ENCODE measurements around the gene TMEM236. TPM values are rescaled to one million over a fixed set of nuclear protein-coding genes. Genes with fewer than 3 reads are reported as not detected.

The TMEM236 gene
- total RNA-seq, 1 experiment from 2014 or later: 0.07 TPM

DNA sequence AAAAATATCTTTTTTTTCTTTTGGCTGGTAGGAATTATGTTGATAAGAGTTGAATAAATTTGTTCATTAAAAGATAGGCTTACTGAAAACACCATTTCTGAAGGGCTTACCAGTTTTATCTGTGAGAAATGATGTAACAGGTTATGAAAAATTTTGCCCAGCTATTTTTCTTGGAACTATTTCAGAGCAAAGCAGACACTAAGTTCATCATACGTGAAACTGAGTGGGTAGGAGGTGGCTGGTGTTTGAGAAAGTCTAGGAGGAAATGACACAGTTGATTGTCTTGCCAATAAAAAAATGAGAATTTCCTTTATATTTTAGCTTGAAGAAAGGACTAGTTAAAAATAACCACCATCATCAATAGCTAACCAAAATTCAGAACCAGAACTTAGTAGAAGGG is 51.0 kb downstream of the TMEM236 start:
- no peaks in the 10 kb centered on the region for H3K36me3 ChIP-seq (ENCODE audit: control insufficient read depth in 1 of 2, insufficient read depth in 2 of 2, low read length in 2 of 2)
- H2AFZ ChIP-seq (ENCODE audit: low read depth, low read length, poor library complexity, severe bottlenecking): no peak overlapping the region
- H3K4me3 ChIP-seq (replicated peaks in 1 of 2; ENCODE audit: low read depth in 1 of 2, low read length in 2 of 2): no peak overlapping the region
- CTCF ChIA-PET: no interaction called here
- intact Hi-C loops (cut with micrococcal nuclease): no loop called here
- TF ChIP-seq SIN3A (IDR thresholded peaks at IDR 0.05; ENCODE audit: low read depth) (no peak), EZH2phosphoT487 (IDR thresholded peaks at IDR 0.05; ENCODE audit: borderline replicate concordance) (no peak), ZFX (IDR thresholded peaks at IDR 0.05) (no peak), ZNF274 (IDR thresholded peaks at IDR 0.05; ENCODE audit: low read depth, low read length) (no peak), YY1 (IDR thresholded peaks at IDR 0.05; ENCODE audit: extremely low read depth, insufficient replicate concordance, low read depth, low read length) (no peak), FOSL1 (IDR thresholded peaks at IDR 0.05; ENCODE audit: low read depth) (no peak), SP1 (IDR thresholded peaks at IDR 0.05; ENCODE audit: low read depth) (no peak), ELF1 (IDR thresholded peaks at IDR 0.05; ENCODE audit: borderline replicate concordance, low read depth) (no peak), CEBPB (IDR thresholded peaks at IDR 0.05; ENCODE audit: low read depth) (no peak), EGR1 (IDR thresholded peaks at IDR 0.05; ENCODE audit: low read depth) (no peak), JUND (IDR thresholded peaks at IDR 0.05) (no peak), POLR2A (IDR thresholded peaks at IDR 0.05; ENCODE audit: borderline replicate concordance, extremely low read depth, insufficient read depth, insufficient read length) (no peak), TCF7L2 (IDR thresholded peaks at IDR 0.05; ENCODE audit: borderline replicate concordance, extremely low read depth, insufficient read depth, insufficient read length) (no peak), EZH2 (IDR thresholded peaks at IDR 0.05) (no peak), POLR2AphosphoS5 (IDR thresholded peaks at IDR 0.05; ENCODE audit: low read depth, low read length) (no peak)
- TF ChIP-seq, protein P1, sequence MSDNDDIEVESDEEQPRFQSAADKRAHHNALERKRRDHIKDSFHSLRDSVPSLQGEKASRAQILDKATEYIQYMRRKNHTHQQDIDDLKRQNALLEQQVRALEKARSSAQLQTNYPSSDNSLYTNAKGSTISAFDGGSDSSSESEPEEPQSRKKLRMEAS (IDR thresholded peaks at IDR 0.05): no peak
- TF ChIP-seq, protein P2, sequence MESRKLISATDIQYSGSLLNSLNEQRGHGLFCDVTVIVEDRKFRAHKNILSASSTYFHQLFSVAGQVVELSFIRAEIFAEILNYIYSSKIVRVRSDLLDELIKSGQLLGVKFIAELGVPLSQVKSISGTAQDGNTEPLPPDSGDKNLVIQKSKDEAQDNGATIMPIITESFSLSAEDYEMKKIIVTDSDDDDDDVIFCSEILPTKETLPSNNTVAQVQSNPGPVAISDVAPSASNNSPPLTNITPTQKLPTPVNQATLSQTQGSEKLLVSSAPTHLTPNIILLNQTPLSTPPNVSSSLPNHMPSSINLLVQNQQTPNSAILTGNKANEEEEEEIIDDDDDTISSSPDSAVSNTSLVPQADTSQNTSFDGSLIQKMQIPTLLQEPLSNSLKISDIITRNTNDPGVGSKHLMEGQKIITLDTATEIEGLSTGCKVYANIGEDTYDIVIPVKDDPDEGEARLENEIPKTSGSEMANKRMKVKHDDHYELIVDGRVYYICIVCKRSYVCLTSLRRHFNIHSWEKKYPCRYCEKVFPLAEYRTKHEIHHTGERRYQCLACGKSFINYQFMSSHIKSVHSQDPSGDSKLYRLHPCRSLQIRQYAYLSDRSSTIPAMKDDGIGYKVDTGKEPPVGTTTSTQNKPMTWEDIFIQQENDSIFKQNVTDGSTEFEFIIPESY (IDR thresholded peaks at IDR 0.05; ENCODE audit: extremely low read depth, insufficient replicate concordance, low read length): no peak
- TF ChIP-seq, protein P3, sequence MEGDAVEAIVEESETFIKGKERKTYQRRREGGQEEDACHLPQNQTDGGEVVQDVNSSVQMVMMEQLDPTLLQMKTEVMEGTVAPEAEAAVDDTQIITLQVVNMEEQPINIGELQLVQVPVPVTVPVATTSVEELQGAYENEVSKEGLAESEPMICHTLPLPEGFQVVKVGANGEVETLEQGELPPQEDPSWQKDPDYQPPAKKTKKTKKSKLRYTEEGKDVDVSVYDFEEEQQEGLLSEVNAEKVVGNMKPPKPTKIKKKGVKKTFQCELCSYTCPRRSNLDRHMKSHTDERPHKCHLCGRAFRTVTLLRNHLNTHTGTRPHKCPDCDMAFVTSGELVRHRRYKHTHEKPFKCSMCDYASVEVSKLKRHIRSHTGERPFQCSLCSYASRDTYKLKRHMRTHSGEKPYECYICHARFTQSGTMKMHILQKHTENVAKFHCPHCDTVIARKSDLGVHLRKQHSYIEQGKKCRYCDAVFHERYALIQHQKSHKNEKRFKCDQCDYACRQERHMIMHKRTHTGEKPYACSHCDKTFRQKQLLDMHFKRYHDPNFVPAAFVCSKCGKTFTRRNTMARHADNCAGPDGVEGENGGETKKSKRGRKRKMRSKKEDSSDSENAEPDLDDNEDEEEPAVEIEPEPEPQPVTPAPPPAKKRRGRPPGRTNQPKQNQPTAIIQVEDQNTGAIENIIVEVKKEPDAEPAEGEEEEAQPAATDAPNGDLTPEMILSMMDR (IDR thresholded peaks at IDR 0.05 in 2 of 3, conservative IDR thresholded peaks at IDR 0.05 in 1 of 3; ENCODE audit: borderline replicate concordance in 1 of 3, insufficient read depth in 1 of 3, low read depth in 2 of 3, low read length in 2 of 3): no peak
- TF ChIP-seq, protein P4, sequence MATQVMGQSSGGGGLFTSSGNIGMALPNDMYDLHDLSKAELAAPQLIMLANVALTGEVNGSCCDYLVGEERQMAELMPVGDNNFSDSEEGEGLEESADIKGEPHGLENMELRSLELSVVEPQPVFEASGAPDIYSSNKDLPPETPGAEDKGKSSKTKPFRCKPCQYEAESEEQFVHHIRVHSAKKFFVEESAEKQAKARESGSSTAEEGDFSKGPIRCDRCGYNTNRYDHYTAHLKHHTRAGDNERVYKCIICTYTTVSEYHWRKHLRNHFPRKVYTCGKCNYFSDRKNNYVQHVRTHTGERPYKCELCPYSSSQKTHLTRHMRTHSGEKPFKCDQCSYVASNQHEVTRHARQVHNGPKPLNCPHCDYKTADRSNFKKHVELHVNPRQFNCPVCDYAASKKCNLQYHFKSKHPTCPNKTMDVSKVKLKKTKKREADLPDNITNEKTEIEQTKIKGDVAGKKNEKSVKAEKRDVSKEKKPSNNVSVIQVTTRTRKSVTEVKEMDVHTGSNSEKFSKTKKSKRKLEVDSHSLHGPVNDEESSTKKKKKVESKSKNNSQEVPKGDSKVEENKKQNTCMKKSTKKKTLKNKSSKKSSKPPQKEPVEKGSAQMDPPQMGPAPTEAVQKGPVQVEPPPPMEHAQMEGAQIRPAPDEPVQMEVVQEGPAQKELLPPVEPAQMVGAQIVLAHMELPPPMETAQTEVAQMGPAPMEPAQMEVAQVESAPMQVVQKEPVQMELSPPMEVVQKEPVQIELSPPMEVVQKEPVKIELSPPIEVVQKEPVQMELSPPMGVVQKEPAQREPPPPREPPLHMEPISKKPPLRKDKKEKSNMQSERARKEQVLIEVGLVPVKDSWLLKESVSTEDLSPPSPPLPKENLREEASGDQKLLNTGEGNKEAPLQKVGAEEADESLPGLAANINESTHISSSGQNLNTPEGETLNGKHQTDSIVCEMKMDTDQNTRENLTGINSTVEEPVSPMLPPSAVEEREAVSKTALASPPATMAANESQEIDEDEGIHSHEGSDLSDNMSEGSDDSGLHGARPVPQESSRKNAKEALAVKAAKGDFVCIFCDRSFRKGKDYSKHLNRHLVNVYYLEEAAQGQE (IDR thresholded peaks at IDR 0.05; ENCODE audit: low read depth): no peak
- no peak overlapping the region for H3K4me2 ChIP-seq (ENCODE audit: low read length)
- H3K4me1 ChIP-seq (ENCODE audit: control insufficient read depth in 1 of 2, insufficient read depth in 2 of 2, low read length in 2 of 2): no peaks in the 10 kb centered on the region
- ATAC-seq (no peak), DNase-seq (ENCODE audit: low read depth, low spot score) (no peak)
- no peaks in the 10 kb centered on the region for H3K9me3 ChIP-seq (ENCODE audit: control insufficient read depth in 1 of 2, insufficient read depth in 1 of 2, low read depth in 1 of 2, low read length in 2 of 2)
- H3K27ac ChIP-seq (ENCODE audit: low read depth, low read length): no peak overlapping the region
- no peaks in the 10 kb centered on the region for H3K9me2 ChIP-seq (ENCODE audit: insufficient read depth)
- POLR2A ChIA-PET: no interaction called here
- no TSS peak for BruUV-seq (replicated peaks)
- no peaks in the 10 kb centered on the region for H4K20me1 ChIP-seq (ENCODE audit: insufficient read depth)
- H3K79me2 ChIP-seq (ENCODE audit: insufficient read depth, low read length): no peaks in the 10 kb centered on the region
- H3K9ac ChIP-seq (ENCODE audit: low read length): no peak overlapping the region
- no peaks in the 10 kb centered on the region for H3K27me3 ChIP-seq (ENCODE audit: insufficient read depth, low read length)
- RAD21 ChIA-PET (ENCODE audit: low non-redundant PET in 1 of 2, low total read pairs in 2 of 2, uncharacterized antibody in 2 of 2, unreplicated experiment in 2 of 2): no interaction called here

Measured in HCT116 (cell line).